ENCODE data around the gene DLG2.

DNA sequence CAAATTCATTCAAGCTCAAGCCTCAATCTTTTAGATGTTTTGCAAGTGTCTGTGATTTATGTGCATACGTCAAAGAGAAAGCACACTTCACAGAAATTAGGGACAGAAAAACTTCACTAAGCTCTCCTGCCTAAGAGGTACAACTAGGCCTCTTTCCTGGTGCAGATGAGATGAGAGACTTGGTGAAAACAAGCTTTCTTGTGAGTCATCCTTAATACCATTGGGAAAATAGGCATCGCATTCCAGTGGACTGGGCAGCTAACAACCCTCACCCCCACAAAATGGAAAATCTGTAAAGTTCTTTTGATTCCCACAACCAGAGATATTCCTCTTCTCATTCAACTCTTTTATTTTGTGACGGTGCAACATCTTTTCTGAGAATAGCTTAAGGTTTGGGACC is 1230.6 kb downstream of the DLG2 start:
- TF ChIP-seq, protein P1, sequence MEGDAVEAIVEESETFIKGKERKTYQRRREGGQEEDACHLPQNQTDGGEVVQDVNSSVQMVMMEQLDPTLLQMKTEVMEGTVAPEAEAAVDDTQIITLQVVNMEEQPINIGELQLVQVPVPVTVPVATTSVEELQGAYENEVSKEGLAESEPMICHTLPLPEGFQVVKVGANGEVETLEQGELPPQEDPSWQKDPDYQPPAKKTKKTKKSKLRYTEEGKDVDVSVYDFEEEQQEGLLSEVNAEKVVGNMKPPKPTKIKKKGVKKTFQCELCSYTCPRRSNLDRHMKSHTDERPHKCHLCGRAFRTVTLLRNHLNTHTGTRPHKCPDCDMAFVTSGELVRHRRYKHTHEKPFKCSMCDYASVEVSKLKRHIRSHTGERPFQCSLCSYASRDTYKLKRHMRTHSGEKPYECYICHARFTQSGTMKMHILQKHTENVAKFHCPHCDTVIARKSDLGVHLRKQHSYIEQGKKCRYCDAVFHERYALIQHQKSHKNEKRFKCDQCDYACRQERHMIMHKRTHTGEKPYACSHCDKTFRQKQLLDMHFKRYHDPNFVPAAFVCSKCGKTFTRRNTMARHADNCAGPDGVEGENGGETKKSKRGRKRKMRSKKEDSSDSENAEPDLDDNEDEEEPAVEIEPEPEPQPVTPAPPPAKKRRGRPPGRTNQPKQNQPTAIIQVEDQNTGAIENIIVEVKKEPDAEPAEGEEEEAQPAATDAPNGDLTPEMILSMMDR (IDR thresholded peaks at IDR 0.05; ENCODE audit: insufficient read depth, low read length): no peak
- TF ChIP-seq, protein P2, sequence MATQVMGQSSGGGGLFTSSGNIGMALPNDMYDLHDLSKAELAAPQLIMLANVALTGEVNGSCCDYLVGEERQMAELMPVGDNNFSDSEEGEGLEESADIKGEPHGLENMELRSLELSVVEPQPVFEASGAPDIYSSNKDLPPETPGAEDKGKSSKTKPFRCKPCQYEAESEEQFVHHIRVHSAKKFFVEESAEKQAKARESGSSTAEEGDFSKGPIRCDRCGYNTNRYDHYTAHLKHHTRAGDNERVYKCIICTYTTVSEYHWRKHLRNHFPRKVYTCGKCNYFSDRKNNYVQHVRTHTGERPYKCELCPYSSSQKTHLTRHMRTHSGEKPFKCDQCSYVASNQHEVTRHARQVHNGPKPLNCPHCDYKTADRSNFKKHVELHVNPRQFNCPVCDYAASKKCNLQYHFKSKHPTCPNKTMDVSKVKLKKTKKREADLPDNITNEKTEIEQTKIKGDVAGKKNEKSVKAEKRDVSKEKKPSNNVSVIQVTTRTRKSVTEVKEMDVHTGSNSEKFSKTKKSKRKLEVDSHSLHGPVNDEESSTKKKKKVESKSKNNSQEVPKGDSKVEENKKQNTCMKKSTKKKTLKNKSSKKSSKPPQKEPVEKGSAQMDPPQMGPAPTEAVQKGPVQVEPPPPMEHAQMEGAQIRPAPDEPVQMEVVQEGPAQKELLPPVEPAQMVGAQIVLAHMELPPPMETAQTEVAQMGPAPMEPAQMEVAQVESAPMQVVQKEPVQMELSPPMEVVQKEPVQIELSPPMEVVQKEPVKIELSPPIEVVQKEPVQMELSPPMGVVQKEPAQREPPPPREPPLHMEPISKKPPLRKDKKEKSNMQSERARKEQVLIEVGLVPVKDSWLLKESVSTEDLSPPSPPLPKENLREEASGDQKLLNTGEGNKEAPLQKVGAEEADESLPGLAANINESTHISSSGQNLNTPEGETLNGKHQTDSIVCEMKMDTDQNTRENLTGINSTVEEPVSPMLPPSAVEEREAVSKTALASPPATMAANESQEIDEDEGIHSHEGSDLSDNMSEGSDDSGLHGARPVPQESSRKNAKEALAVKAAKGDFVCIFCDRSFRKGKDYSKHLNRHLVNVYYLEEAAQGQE (IDR thresholded peaks at IDR 0.05; ENCODE audit: insufficient replicate concordance, low read depth): no peak
- TF ChIP-seq POLR2AphosphoS5 (IDR thresholded peaks at IDR 0.05; ENCODE audit: low read depth) (no peak), GABPA (IDR thresholded peaks at IDR 0.05; ENCODE audit: low read depth) (no peak)
